SKM-1 (cell line): Measurements from ENCODE around the gene ADAM15.

Experiments
- DNase-seq: peaks from one replicate; lab custom pipeline; 2025; ENCODE audit not compliant: unreplicated experiment; lab: John Stamatoyannopoulos, UW

ADAM15 gene

GRCh38 chr1:155029513-155030242 is 21.4 kb upstream of the ADAM15 start:
- DNase-seq, result no peak

DNA sequence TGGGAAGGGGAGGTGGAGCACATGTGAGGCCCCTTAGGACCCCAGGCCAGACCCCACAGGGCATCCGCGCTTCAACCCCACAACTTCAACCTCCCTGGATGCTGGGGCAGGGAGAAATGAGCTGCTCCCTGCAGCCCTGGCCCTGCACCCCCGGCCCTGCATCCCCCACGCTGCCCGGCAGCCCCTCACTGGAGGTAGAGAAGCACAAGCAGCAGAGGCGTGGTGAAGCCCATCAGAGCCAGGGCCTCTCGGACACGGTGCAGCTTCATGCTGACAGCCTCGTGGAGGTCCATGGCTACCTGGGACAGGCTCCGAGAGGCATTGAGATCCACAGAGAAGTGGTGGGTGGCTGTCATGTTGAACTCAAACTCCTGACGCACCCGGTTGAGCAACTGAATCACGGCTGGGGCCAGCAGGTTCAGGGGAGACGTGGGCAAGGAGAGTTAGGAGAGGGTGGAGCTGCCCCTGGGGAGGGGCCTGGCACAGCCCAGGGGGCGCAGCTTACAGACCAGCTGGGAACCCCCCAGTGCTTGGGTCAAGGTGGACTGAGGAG is 20.8 kb upstream of the ADAM15 start:
- no peak for DNase-seq

DNA sequence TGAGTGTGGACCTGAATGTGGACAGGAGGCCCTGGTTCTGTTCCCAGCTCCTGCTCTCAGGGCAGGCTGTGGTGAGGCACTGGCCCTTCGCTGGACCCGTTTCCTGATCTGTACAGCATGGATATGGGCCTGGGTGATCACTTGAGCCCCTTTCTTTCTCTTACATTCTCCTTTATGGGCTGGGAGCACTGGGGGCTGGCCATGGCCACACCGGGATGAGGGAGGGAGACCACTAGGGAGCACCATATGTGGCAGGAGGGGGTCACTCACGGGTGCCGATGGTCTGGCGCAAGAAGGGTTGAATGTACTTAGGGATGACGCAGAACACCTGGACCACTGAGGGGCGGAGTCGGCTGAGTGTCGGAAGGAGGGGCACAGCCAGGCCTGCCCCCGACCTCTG is 20.2 kb upstream of the ADAM15 start:
- DNase-seq, result no peak

GRCh38 chr1:155032886-155033285 is 18.2 kb upstream of the ADAM15 start:
- no peak for DNase-seq

DNA sequence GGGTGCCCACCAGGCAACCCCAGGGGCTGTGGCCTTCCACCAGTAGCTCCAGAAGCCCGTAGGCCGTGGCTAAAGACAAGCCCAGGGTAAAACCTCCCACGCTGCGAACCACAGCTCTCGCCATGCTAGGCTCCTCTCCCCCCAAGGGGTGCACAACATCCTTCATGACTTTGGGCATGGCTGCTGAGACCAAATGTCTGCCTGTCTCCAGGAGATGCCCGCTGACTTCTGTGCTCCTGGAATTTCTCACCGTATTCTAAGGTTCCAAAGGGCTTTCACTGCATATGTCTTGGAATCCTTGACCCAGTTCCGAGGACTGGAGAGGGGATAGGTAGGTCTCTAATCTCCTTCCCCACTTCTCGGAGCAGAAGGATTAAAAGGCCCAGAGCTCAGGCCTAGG is 17.6 kb upstream of the ADAM15 start, which contains the start of the genes DCST1 and DCST2:
DCST1 (plus strand) TSS at position 301 of the 400 bp plus-strand sequence. CDS start 213 bp downstream, outside the sequence.
DCST2 (minus strand) TSS at position 258 of the 400 bp plus-strand sequence; CDS start at position 178, 80 bp downstream.
- no peak for DNase-seq

DNA sequence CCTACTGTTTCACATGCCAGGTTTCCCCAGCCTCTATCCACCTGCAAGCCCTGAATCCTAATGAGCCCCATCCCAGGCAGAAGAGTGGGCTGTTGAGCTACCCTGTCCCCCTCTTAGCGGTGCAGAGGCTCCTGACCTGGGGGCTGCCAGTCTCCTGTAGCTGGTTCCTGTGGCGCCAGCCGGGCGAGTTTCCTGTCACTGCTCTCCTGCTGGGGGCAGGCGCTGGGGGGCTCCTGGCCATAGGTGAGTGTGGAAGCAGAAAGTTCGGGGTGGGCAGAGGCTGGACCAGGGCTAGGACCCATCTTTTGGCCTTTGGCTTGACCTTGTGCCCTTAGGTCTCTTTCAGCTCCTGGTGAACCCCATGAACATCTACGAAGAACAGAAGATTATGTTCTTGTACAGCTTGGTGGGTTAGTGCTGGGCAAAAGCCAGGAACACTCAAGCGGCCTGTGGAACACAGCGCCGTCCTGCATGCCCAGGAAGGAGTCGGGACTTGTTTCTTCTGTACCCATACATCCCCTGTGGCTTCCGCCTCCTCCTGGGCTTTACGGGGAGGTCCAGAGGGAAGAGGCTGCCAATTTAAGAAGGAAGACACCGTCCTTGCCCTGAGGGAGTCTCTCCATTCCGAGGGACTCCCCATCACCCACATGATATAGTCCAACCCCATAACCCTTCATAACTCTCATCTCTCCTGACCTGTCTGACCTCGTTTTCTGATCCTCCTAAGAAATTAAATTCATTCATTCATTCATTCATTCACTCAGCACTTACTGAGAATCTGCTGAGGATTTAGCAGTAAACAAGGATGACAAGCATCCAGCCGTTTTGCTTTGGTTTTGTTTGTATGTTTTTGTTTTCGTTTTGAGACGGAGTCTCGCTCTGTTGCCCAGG is 16.6 kb upstream of the ADAM15 start:
- DNase-seq, result no peak

DNA sequence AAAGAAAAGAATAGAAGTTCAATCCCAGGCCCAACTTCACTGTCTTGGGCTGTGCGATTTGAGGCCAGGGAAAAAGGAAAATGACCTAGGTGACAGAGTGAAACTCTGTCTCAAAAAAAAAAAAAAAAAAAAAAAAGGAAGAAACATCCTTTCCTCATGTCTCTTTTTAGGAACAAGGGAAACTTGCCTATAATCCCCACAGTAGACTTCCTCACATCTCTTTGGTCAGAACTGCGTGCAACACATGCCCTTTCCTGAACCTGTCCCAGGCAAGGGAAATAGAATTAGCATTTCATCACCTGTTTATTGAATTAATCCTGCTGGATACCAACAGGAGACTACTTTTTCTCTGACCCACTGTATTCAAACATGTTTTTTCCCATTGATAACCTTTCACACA is 15.2 kb upstream of the ADAM15 start:
- no peak for DNase-seq

DNA sequence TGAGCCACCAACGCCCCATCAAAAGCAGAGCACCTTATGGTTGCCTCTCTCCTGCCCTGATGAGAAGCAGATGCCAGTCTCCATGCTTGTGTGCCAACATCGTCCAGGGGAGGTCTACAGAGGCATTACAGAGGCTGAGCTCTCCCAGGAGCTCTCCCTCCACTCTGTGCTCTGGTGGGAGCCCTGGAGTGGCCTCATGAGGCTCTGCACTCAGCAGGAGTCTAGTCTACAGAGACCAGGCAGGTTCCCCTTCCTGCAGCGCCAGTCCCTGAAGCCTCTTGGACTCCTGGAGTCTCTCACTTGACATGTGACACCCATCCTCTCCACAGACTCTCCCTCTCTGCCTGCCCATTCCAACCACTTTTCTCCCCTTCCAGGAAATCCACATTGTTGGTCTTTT is 14.1 kb upstream of the ADAM15 start:
- DNase-seq, result no peak

DNA sequence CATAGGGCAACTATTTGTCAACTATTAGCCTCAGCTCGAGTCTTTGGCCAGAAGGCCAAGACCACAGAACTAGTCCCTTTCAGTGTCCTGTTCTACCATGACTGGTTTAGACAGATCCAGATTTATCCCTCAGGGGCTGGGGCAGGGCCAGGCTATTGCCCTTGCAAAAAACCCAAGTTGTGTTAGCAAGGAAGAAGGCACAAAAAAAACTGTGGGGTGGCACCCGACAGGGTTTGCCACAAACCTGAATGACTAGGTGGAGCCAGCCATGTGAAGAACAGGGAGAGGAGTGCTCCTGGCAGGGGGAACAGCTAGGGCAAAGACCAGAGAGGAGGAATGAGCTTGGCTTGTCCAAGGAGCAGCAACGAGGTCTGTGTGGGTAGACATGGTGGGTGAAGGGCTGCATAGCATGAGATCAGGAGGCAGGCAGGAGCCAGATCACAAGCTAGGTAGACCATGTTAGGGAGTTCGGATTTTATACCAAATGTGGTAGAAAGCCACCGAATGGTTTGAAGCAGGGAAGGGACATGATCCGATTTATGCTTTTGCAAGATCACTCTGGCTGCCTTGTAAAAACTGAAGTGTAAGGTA is 13.2 kb upstream of the ADAM15 start:
- DNase-seq, result no peak

DNA sequence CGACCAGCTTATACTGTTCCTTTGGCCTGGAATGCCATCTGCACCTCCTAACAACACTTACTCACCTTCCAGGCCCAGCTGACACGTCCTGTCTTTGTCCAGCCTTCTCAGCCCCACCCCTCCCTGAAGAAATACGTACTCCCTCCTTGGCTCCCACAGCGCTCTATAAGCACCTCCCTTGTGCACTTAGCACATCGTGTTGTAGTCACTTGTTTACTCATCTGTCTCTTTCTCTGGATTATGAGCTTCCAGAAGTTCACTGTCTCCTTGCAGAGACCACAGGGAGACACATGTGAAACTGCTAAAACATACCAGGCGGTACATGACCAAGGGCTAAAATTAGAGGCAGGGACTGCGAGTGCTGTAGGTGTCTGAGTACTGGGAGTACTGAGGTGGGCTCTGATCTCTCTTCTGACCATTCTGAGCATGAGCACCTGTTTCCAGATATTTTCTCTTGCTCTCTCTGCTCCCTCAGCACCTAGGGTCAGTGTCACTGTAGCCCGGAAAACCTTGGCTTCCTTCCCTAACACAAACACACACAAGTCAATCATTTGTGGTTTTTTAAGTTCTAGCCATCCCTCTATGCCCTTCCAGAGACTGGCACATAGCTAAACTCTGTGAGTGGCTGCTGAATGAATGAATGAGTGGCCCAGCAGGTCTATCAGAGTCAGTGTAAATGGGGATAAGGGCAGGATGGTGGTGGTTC is 12.4 kb upstream of the ADAM15 start:
- no peak for DNase-seq

DNA sequence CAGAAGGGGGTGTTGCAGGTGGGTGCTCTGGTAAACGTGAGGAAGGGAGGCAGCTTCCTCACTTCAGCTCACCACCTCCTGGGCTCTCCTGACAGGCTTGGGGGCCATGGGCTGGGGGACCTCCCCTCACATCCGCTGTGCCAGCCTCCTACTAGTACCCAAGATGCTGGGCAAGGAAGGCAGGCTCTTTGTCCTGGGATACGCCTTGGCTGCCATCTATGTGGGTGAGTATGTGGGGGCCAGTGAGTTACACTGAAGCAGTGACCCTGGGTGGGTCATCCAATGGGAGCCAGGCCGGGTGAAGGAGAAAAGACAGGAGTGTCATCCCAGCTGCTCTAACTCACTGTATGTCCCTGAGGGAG is 11.8 kb upstream of the ADAM15 start:
- DNase-seq, result no peak

GRCh38 chr1:155040358-155041093 is 10.6 kb upstream of the ADAM15 start:
- no peak for DNase-seq

- no peak for DNase-seq
These were observed 8.3 kb upstream of the ADAM15 start for GRCh38 chr1:155042789-155043188.

DNA sequence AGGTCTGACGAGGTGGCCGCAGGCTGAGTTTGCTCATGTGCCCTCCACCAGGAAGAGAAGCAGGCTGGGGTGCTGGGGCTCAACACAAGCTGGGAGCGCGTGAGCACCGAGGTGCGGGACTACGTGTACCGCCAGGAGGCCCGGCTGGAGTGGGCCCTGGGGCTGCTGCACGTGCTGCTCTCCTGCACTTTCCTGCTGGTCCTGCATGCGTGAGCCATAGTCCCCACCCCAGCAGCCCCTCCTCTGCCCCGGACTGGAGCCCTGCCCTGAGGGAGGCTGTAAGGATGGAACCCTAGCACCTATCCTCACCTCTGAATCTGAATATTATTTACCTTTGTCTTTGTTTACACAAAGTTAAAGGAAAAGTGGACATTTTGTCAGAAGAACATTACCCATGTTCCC is 7.8 kb upstream of the ADAM15 start:
- no peak for DNase-seq

DNA sequence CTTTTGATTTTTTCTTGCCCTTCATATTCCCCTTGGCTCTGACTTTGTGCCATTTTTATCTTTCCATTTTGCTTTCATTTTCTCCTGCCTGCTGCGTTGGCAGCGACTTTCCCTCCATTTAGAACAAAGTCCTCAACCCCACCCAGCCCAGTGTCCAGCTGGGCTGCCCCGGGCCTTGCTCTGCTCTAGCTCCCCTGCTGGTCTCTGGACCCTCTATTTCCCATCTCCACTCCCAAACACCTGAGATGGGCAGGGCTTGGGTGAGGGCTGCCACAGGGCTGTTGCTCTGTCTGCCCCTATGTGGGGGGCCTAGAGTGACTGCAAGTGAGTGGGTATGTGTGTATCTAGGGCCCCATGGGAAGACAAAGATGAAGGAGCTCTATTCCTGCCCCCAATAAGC is 7.3 kb upstream of the ADAM15 start:
- no peak for DNase-seq

GRCh38 chr1:155044365-155044764 is 6.8 kb upstream of the ADAM15 start:
- no peak for DNase-seq

GRCh38 chr1:155044812-155045657 is 6.1 kb upstream of the ADAM15 start:
- DNase-seq, result peak; percentile 87

- no peak for DNase-seq
These were observed 2.4 kb upstream of the ADAM15 start for GRCh38 chr1:155048449-155049334.
